WTC11 (cell line): ENCODE results near the gene PIK3R2. TPM values are rescaled to one million over a fixed set of nuclear protein-coding genes. Genes with fewer than 3 reads are reported as not detected.

Source experiments
- ATAC-seq: fragments of 200-7000 bp; cut with Tn5 transposase; 2 replicates; pipeline ENCODE4 v1.10.0; 2021; ENCODE audit warnings: mild to moderate bottlenecking, moderate library complexity
- CTCF ChIA-PET: fragments of 300-600 bp; sonication (Branson Sonifier 250); formaldehyde crosslinking; loops from one replicate; lab custom pipeline; 2021; ENCODE audit warnings: antibody characterized with exemption; lab: Charles Lee
- POLR2A ChIA-PET: fragments of 350-600 bp; sonication (Branson Sonifier 250); formaldehyde crosslinking; loops from one replicate; lab custom pipeline; 2021; ENCODE audit warnings: antibody characterized with exemption; lab: Charles Lee
- DNase-seq: peaks from one replicate; pipeline ENCODE4 v3.0.0; 2021; ENCODE audit warnings: low spot score
- H3K27ac Mint-ChIP-seq: 2 replicates; pipeline ENCODE4 v1.8.0; 2021; ENCODE audit warnings: mixed read lengths
- H3K27me3 Mint-ChIP-seq: 2 replicates; pipeline ENCODE4 v1.8.0; 2021; ENCODE audit warnings: low read depth, mild to moderate bottlenecking, moderate library complexity, mixed read lengths
- H3K36me3 Mint-ChIP-seq: 2 replicates; pipeline ENCODE4 v1.8.0; 2021; ENCODE audit warnings: mixed read lengths
- H3K4me1 Mint-ChIP-seq: 2 replicates; pipeline ENCODE4 v1.8.0; 2022; ENCODE audit warnings: mixed read lengths
- H3K4me3 Mint-ChIP-seq: 2 replicates; pipeline ENCODE4 v1.8.0; 2021; ENCODE audit warnings: mild to moderate bottlenecking, moderate library complexity, mixed read lengths
- H3K9me3 Mint-ChIP-seq: 2 replicates; pipeline ENCODE4 v1.8.0; 2021; ENCODE audit warnings: mixed read lengths
- ATF6 ChIP-seq: sonication (generic); formaldehyde crosslinking; IDR thresholded peaks from 2 replicates; pipeline ENCODE4 v1.8.1; 2023; ENCODE audit warnings: mild to moderate bottlenecking, missing genetic modification reagents
- CBFB ChIP-seq: sonication (generic); formaldehyde crosslinking; IDR thresholded peaks from 2 replicates; pipeline ENCODE4 v1.8.1; 2022; ENCODE audit warnings: mild to moderate bottlenecking, low read depth, missing genetic modification reagents
- CREM ChIP-seq: sonication (generic); formaldehyde crosslinking; IDR thresholded peaks from 2 replicates; pipeline ENCODE4 v1.8.1; 2022; ENCODE audit warnings: mild to moderate bottlenecking, missing genetic modification reagents, moderate library complexity
- CTCF ChIP-seq: fragments of 200-600 bp; IDR thresholded peaks from 2 replicates; pipeline ENCODE4 v1.8.0; 2022; ENCODE audit warnings: antibody characterized with exemption
- ERG ChIP-seq: fragments of 250-450 bp; sonication (Bioruptor Pico); IDR thresholded peaks from 2 replicates; pipeline ENCODE4 v1.8.0; 2021; ENCODE audit warnings: mild to moderate bottlenecking
- NR3C1 ChIP-seq: sonication (generic); formaldehyde crosslinking; conservative IDR thresholded peaks from 2 replicates; pipeline ENCODE4 v1.8.1; 2023; ENCODE audit warnings: low read depth, mild to moderate bottlenecking, missing genetic modification reagents
- PRRX2 ChIP-seq: fragments of 250-450 bp; sonication (Bioruptor Pico); IDR thresholded peaks from 2 replicates; pipeline ENCODE4 v1.8.0; 2021; ENCODE audit warnings: mild to moderate bottlenecking
- SMAD3 ChIP-seq: sonication (generic); formaldehyde crosslinking; IDR thresholded peaks from 2 replicates; pipeline ENCODE4 v1.8.0; 2022; ENCODE audit warnings: missing genetic modification reagents, mild to moderate bottlenecking, borderline replicate concordance
- TCF7 ChIP-seq: sonication (generic); formaldehyde crosslinking; IDR thresholded peaks from 2 replicates; pipeline ENCODE4 v1.8.0; 2022; ENCODE audit warnings: mild to moderate bottlenecking, low read depth, missing genetic modification reagents, moderate library complexity
- ZNF263 ChIP-seq: sonication (generic); formaldehyde crosslinking; IDR thresholded peaks from 2 replicates; pipeline ENCODE4 v1.8.1; 2022; ENCODE audit warnings: low read depth, mild to moderate bottlenecking, moderate library complexity, missing genetic modification reagents
- total RNA-seq: library from RNA; stranded (reverse); gene quantifications from 3 replicates; pipeline ENCODE4 v1.2.3, GENCODE V29; 2021

The PIK3R2 gene
- total RNA-seq, 1 experiment from 2014 or later: 56.9 TPM

GRCh38 chr19:18165794-18166544 lies 13.0 kb downstream of the PIK3R2 start (continued):
- TF ChIP-seq CREM (CRISPR knock-in tag): no peak

- Mint-ChIP-seq H3K36me3 (peaks cover 40% of the 10 kb centered on the region), H3K27me3 (no peaks in the 10 kb centered on the region), H3K27ac (no peak overlapping the region), H3K4me3 (no peak overlapping the region), H3K9me3 (no peaks in the 10 kb centered on the region), H3K4me1 (no peaks in the 10 kb centered on the region; the same call in 1 of the 2 replicates)
- CTCF ChIA-PET: interaction anchor here (0.5 to 2.2 kb wide), 3 partner anchors 29 to 54 kb away, joined by 3 to 10 read pairs (median 3); no protein-coding TSS in a partner anchor
- TF ChIP-seq CBFB (CRISPR knock-in tag) (no peak), ATF6 (CRISPR knock-in tag) (no peak)
- DNase-seq (no peak), ATAC-seq (no peak)
- POLR2A ChIA-PET: no interaction called here
Observed at GRCh38 chr19:18167011-18167410, 14.0 kb downstream of the PIK3R2 start.

DNA sequence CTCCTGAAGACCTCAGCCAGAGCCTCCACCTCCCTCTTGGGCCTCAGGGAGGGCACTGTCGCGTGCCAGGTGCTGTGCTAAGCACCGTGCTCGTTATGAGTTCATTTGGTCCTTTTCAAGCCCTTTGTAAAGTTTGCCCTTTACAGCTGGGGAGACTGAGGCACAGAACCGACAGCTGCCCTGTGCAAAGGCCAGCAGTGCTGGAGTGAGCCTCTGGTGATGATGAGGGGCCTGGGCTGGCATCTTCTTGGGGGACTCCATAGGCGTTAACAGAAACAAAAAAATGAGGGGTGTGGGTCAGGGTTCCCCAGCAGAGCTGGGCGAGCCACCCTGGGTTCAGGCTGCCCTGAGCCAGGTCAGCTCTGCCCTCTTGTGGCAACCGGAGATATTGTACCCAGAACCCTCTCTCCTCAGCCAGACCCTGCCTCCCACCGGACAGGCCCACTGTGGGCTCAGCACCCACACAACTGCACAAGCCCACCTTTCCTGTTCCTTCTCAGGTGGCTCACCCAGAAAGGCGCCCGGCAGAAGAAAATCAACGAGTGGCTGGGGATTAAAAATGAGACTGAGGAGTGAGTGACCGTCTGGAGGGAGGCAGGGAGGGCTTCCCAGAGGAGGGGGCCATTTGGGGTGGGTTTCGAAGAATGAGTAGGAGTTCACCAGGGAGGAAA lies 15.1 kb downstream of the PIK3R2 start:
- TF ChIP-seq CTCF (peak; percentile 81), NR3C1 (CRISPR knock-in tag) (no peak), TCF7 (CRISPR knock-in tag) (no peak), ERG (CRISPR knock-in tag) (no peak), PRRX2 (CRISPR knock-in tag) (no peak), SMAD3 (no peak)
- TF ChIP-seq, all 79 proteins: peak for 1
- H3K27ac Mint-ChIP-seq: no peak overlapping the region
- ChIA-PET CTCF (interaction anchor here (0.6 to 1.9 kb wide), 32 partner anchors 9 to 298 kb away, joined by 3 to 43 read pairs (median 4); partner anchors contain the start of genes MPV17L2, PDE4C, PIK3R2 and SSBP4), POLR2A (interaction anchor here (1.2 kb wide), 1 partner anchor 113 kb away, joined by 3 read pairs; the partner anchor contains the start of gene JUND)
- H3K27me3 Mint-ChIP-seq: no peaks in the 10 kb centered on the region
- H3K4me3 Mint-ChIP-seq: no peak overlapping the region
- H3K36me3 Mint-ChIP-seq: peaks cover 34% of the 10 kb centered on the region
- no peaks in the 10 kb centered on the region; the same call in 1 of the 2 replicates for H3K4me1 Mint-ChIP-seq
- ATAC-seq: peak; percentile 93
- DNase-seq: peak; percentile 71
- no peaks in the 10 kb centered on the region for H3K9me3 Mint-ChIP-seq

DNA sequence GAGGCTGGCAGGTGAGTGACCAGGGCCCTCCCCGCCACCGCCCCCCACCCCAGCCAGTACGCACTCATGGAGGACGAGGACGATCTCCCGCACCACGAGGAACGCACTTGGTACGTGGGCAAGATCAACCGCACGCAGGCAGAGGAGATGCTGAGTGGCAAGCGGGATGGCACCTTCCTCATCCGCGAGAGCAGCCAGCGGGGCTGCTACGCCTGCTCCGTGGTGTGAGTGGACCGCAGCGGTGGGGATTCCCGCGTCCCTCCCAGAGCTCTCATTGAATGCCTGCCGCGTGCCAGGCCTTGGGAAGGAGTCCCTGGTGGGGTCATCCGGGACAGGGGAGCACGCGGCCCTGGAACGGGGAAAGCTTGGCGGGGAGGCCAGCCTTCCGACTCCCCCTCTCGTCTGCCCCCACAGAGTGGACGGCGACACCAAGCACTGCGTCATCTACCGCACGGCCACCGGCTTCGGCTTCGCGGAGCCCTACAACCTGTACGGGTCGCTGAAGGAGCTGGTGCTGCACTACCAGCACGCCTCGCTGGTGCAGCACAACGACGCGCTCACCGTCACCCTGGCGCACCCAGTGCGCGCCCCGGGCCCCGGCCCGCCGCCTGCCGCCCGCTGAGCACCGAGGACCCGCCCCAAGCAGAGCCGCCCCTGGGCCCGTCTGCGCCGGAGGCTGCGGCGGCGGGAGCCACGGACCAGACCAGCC lies 15.9 kb downstream of the PIK3R2 start:
- Mint-ChIP-seq H3K4me1 (peaks cover 3% of the 10 kb centered on the region), H3K27ac (no peak overlapping the region), H3K9me3 (no peaks in the 10 kb centered on the region), H3K4me3 (no peak overlapping the region), H3K36me3 (peaks cover 29% of the 10 kb centered on the region), H3K27me3 (peaks cover 1% of the 10 kb centered on the region; the same call in 1 of the 2 replicates)
- DNase-seq (no peak), ATAC-seq (no peak)
- ChIA-PET POLR2A (interaction anchor here (1.2 kb wide), 1 partner anchor 112 kb away, joined by 3 read pairs; the partner anchor contains the start of gene JUND), CTCF (interaction anchor here (0.6 to 1.9 kb wide), 21 partner anchors 9 to 250 kb away, joined by 3 to 43 read pairs (median 5); partner anchors contain the start of genes MPV17L2, PIK3R2 and SSBP4)
- TF ChIP-seq ZNF263: no peak
- no peak for TF ChIP-seq TCF7 (CRISPR knock-in tag)
